SU-DHL-6 (cell line): ENCODE data around the gene ZFP36.

Experiments
- H2AFZ ChIP-seq: fragments of 200-600 bp; sonication (generic); 2 replicates; pipeline ENCODE4 v1.6.1; 2014; ENCODE audit warnings: low read depth, mild to moderate bottlenecking, moderate library complexity, mixed read lengths, antibody characterized with exemption, low read length; ENCODE audit not compliant: severe bottlenecking
- H3F3A ChIP-seq: fragments of 200-600 bp; shearing (Covaris generic); 2 replicates; pipeline ENCODE4 v1.6.0; 2016; ENCODE audit warnings: antibody characterized with exemption, mild to moderate bottlenecking; ENCODE audit not compliant: insufficient read depth
- H3K27ac ChIP-seq: fragments of 200-600 bp; sonication (generic); 2 replicates; pipeline ENCODE4 v1.5.1; 2016; ENCODE audit warnings: low read depth, mild to moderate bottlenecking, low read length, moderate library complexity, mixed read lengths
- H3K27me3 ChIP-seq: fragments of 200-600 bp; sonication (generic), shearing (Covaris generic); 2 replicates; pipeline ENCODE4 v1.6.0; 2014; ENCODE audit warnings: mild to moderate bottlenecking, low read length
- H3K36me3 ChIP-seq: fragments of 200-600 bp; sonication (generic); 2 replicates; pipeline ENCODE4 v1.6.1; 2014; ENCODE audit warnings: mild to moderate bottlenecking, low read length, mixed read lengths
- H3K4me2 ChIP-seq: fragments of 300-600, 200-600 bp; shearing (Covaris generic), sonication (generic); 2 replicates; pipeline ENCODE4 v1.6.0; 2014; ENCODE audit warnings: low read length, low read depth, mild to moderate bottlenecking; ENCODE audit not compliant: poor library complexity, severe bottlenecking
- H3K4me3 ChIP-seq: fragments of 200-600 bp; sonication (generic); 2 replicates; pipeline ENCODE4 v1.5.1; 2014; ENCODE audit warnings: antibody characterized with exemption, low read length, mild to moderate bottlenecking, mixed read lengths; ENCODE audit not compliant: insufficient read depth, poor library complexity, severe bottlenecking
- H3K79me2 ChIP-seq: fragments of 200-600 bp; sonication (generic); 2 replicates; pipeline ENCODE4 v1.6.1; 2014; ENCODE audit warnings: mild to moderate bottlenecking, low read length, moderate library complexity; ENCODE audit not compliant: insufficient read depth
- H3K9ac ChIP-seq: fragments of 200-600 bp; sonication (generic); 2 replicates; pipeline ENCODE4 v1.7.0; 2014; ENCODE audit warnings: mild to moderate bottlenecking, low read length
- H3K9me2 ChIP-seq: fragments of 200-600 bp; sonication (generic); replicated peaks from 2 replicates; pipeline ENCODE4 v1.6.1; 2014; ENCODE audit warnings: low read length; ENCODE audit not compliant: insufficient read depth
- H3K9me3 ChIP-seq: fragments of 200-600 bp; sonication (generic); 2 replicates; pipeline ENCODE4 v1.6.1; 2014; ENCODE audit warnings: low read length, mixed read lengths; ENCODE audit not compliant: insufficient read depth
- H4K20me1 ChIP-seq: fragments of 200-600 bp; sonication (generic); 2 replicates; pipeline ENCODE4 v1.6.1; 2014; ENCODE audit warnings: low read depth, mild to moderate bottlenecking, antibody characterized with exemption, low read length, moderate library complexity, mixed read lengths
- CTCF ChIP-seq: fragments of 200-600 bp; sonication (generic); IDR thresholded peaks from one replicate; pipeline ENCODE4 v1.5.1; 2017; ENCODE audit warnings: antibody characterized with exemption, mild to moderate bottlenecking, low read length, moderate library complexity; ENCODE audit not compliant: insufficient read depth, poor library complexity, severe bottlenecking
- EZH2phosphoT487 ChIP-seq: fragments of 200-600 bp; sonication (generic), shearing (Covaris generic); conservative IDR thresholded peaks from 2 replicates; pipeline ENCODE4 v1.6.1; 2018; ENCODE audit warnings: mild to moderate bottlenecking, antibody characterized with exemption, low read length, moderate library complexity, mixed read lengths

Gene ZFP36

DNA sequence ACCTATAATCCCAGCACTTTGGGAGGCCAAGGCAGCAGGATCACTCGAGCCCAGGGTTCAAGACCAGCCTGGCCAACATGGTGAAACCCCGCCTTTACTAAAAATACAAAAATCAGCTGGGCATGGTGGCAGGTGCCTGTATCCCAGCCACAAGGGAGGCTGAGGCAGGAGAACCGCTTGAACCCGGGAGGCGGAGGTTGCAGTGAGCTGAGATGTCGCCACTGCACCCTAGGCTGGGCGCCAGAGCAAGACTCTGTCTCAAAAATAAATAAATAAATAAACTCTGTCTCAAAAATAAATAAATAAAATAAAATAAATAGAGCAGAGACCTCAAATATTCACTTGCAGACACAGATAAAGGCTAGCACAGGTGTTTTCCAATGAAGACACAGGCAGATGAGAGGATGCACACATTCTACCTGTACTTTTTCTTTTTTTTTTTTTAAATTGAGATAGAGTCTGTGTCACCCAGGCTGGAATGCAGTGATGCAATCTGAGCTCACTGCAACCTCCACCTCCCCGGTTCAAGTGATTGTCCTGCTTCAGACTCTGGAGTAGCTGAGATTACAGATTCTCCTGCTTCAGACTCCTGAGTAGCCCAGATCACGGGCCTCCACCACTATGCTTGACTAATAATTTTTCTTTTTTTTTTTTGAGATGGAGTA, 31.8 kb downstream of the ZFP36 start:
- Histone ChIP-seq H3K4me2 (no peak overlapping the region), H2AFZ (no peak overlapping the region), H3K9ac (no peak overlapping the region), H3K9me2 (no peaks in the 10 kb centered on the region), H3F3A (peaks cover 20% of the 10 kb centered on the region), H3K27ac (no peak overlapping the region), H3K9me3 (no peaks in the 10 kb centered on the region), H3K27me3 (no peaks in the 10 kb centered on the region), H3K79me2 (peaks cover 23% of the 10 kb centered on the region), H4K20me1 (peaks cover 15% of the 10 kb centered on the region), H3K4me3 (no peak overlapping the region), H3K36me3 (peaks cover 15% of the 10 kb centered on the region)
- TF ChIP-seq CTCF (no peak), EZH2phosphoT487 (no peak)

GRCh38 chr19:39444598-39445195, 38.0 kb downstream of the ZFP36 start:
- no peaks in the 10 kb centered on the region for H3K27me3 ChIP-seq
- no peaks in the 10 kb centered on the region for H3K9me2 ChIP-seq
- no peak for TF ChIP-seq EZH2phosphoT487
- TF ChIP-seq CTCF = no peak
- peak overlapping the region; percentile 99 for H3K4me3 ChIP-seq
- H3K27ac ChIP-seq = peak overlapping the region; percentile 90
- H3K79me2 ChIP-seq = peaks cover 50% of the 10 kb centered on the region
- H3F3A ChIP-seq = peaks cover 11% of the 10 kb centered on the region
- no peak overlapping the region for H2AFZ ChIP-seq
- peak overlapping the region; percentile 100 for H3K9ac ChIP-seq
- no peaks in the 10 kb centered on the region for H3K36me3 ChIP-seq
- H3K9me3 ChIP-seq = no peaks in the 10 kb centered on the region
- H3K4me2 ChIP-seq = peak overlapping the region; percentile 98
- H4K20me1 ChIP-seq = no peaks in the 10 kb centered on the region; the same call in 1 of the 2 replicates

- Histone ChIP-seq H3K36me3 (no peaks in the 10 kb centered on the region), H3K9me3 (no peaks in the 10 kb centered on the region), H3K27me3 (no peaks in the 10 kb centered on the region), H2AFZ (peak within 1 kb of the TSS; percentile 60), H3K4me3 (peak within 1 kb of the TSS; percentile 99), H3K79me2 (peaks cover 57% of the 10 kb centered on the region), H4K20me1 (no peaks in the 10 kb centered on the region; the same call in 1 of the 2 replicates), H3F3A (peaks cover 11% of the 10 kb centered on the region), H3K4me2 (peak within 1 kb of the TSS; percentile 98), H3K9ac (peak within 1 kb of the TSS; percentile 100), H3K27ac (peak within 1 kb of the TSS; percentile 90), H3K9me2 (no peaks in the 10 kb centered on the region)
- TF ChIP-seq EZH2phosphoT487 (no peak), CTCF (no peak)
These were observed 38.8 kb downstream of the ZFP36 start, which contains the start of gene SUPT5H for GRCh38 chr19:39445196-39446111. Gene SUPT5H (plus strand): TSS chr19:39445582. CDS start chr19:39445891, 309 bp downstream.
